RWPE1 (cell line): ENCODE measurements around the gene RFFL.
"Not testable (repeated sequence)": the region's sequence is repeated elsewhere in the genome, so short reads cannot be mapped to it uniquely, and the experiment has no call there.

ENCODE experiments used
- CTCF ChIA-PET: fragments of 350-600 bp; sonication (Branson Sonifier 250); formaldehyde crosslinking; extraction: SDS; loops from one replicate; lab custom pipeline; 2021; lab: Yijun Ruan, JAX
- POLR2A ChIA-PET: fragments of 400-600 bp; formaldehyde crosslinking; extraction: SDS; loops from one replicate; lab custom pipeline; 2020; ENCODE audit warnings: antibody characterized with exemption; ENCODE audit not compliant: low non-redundant PET; lab: Yijun Ruan, JAX
- DNase-seq: peaks from one replicate; pipeline ENCODE4 v3.0.0; 2012; ENCODE audit warnings: low spot score
- H3K27ac ChIP-seq: fragments of 450-650 bp; 2 replicates; pipeline ENCODE4 v1.5.1; 2017
- TF ChIP-seq, protein P1 (sequence below): fragments of 450-650 bp; conservative IDR thresholded peaks from 2 replicates; pipeline ENCODE4 v1.5.1; 2017; ENCODE audit warnings: low read depth, mild to moderate bottlenecking

RFFL gene

GRCh38 chr17:35002876-35003551 lies 60.5 kb downstream of the RFFL start:
- ChIA-PET POLR2A (no interaction called here), CTCF (interaction anchor here (0.9 kb wide), 1 partner anchor 117 kb away, joined by 3 read pairs; the partner anchor contains the start of gene RAD51D)
- no peak for DNase-seq

DNA sequence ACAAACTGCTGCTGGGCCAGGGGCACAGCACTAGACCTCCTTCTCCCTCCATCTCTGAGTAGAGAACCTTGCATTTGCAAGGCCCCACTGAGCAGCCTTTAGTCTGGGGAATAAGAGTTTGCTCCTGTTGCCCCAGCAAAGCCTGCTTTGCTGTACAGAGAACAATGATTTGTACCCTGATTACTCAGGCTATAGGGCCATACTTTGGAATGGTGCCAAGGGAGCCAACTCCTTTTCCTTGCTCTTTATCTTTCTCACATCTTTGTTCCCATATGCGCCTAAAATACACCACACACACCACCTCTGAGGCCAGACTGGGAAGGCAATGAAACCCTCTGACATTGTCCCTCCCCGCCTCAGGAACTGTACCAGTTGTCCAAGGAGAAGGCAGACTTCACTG lies 62.0 kb downstream of the RFFL start:
- no peak for DNase-seq
- CTCF ChIA-PET: interaction anchor here (1.9 kb wide), 1 partner anchor 88 kb away, joined by 4 read pairs; no protein-coding TSS in a partner anchor
- TF ChIP-seq, protein P1, sequence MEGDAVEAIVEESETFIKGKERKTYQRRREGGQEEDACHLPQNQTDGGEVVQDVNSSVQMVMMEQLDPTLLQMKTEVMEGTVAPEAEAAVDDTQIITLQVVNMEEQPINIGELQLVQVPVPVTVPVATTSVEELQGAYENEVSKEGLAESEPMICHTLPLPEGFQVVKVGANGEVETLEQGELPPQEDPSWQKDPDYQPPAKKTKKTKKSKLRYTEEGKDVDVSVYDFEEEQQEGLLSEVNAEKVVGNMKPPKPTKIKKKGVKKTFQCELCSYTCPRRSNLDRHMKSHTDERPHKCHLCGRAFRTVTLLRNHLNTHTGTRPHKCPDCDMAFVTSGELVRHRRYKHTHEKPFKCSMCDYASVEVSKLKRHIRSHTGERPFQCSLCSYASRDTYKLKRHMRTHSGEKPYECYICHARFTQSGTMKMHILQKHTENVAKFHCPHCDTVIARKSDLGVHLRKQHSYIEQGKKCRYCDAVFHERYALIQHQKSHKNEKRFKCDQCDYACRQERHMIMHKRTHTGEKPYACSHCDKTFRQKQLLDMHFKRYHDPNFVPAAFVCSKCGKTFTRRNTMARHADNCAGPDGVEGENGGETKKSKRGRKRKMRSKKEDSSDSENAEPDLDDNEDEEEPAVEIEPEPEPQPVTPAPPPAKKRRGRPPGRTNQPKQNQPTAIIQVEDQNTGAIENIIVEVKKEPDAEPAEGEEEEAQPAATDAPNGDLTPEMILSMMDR: no peak
- POLR2A ChIA-PET: no interaction called here
- H3K27ac ChIP-seq: no peak overlapping the region

More at GRCh38 chr17:35002876-35003551, 60.5 kb downstream of the RFFL start:
- TF ChIP-seq, protein P1: no peak
- H3K27ac ChIP-seq: no peak overlapping the region

GRCh38 chr17:35000965-35001364 lies 62.5 kb downstream of the RFFL start:
- CTCF ChIA-PET: interaction anchor here (1.9 to 2.6 kb wide), 2 partner anchors 89 to 118 kb away, joined by 4 to 13 read pairs; partner anchors contain the start of gene RAD51D
- DNase-seq, H3K27ac ChIP-seq, POLR2A ChIA-PET: not testable (repeated sequence)

DNA sequence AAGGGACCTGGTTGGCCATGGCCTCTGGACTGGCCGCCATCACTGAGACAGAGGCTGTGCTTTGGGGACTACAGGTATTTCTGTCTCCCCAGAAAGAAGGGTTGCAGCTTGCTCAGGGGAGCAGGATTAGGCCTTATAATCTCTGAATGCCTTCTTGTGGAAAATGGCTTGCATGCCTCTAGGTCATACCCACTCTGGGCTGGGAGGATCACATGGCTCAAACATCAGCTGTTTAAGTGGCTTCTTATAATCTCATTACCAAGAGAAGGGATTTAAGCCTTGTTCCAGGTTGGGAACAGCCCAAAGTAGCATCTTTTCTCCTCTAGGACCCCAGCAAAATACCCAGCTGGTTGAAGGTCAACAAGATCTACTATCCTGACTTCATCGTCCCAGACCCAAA lies 64.1 kb downstream of the RFFL start:
- H3K27ac ChIP-seq: no peak overlapping the region
- POLR2A ChIA-PET: no interaction called here
- TF ChIP-seq, protein P1: no peak
- DNase-seq: no peak
- CTCF ChIA-PET: interaction anchor here (1.9 to 2.6 kb wide), 2 partner anchors 90 to 120 kb away, joined by 4 to 13 read pairs; partner anchors contain the start of gene RAD51D

- TF ChIP-seq, protein P1: peak; percentile 76
- H3K27ac ChIP-seq: no peak overlapping the region
- CTCF ChIA-PET: interaction anchor here (0.5 to 2.6 kb wide), 4 partner anchors 121 to 466 kb away, joined by 3 to 13 read pairs (median 3); partner anchors contain the start of gene RAD51D
- POLR2A ChIA-PET: no interaction called here
- DNase-seq: peak; percentile 75
Observed at GRCh38 chr17:34998205-34998604, 65.3 kb downstream of the RFFL start.

DNA sequence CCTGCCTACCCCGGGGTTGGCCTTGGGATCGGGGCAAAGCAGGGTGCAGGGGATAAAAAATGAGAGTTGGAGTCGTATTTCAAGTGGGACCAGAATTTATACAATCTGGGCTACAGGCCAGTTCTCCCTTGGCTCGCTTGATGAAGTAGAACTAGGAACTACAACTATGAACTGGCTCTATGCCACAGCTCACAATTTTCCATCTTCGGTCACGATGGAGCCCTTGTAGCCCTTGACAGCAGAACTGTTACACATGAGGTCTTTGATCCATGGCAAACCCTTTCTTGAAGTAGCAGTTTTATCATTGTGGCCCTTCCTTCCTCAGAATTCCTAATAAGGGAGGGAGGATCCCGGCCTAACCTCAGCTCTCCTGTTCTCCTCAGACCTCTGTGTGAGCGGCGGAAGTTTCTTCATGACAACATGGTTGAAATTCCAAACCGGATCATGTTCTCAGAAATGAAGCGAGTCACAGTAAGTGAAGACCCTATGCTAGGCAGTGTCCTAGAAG lies 66.1 kb downstream of the RFFL start:
- ChIA-PET POLR2A (no interaction called here), CTCF (interaction anchor here (0.7 to 0.8 kb wide), 2 partner anchors 123 to 132 kb away, joined by 3 read pairs; no protein-coding TSS in a partner anchor)
- TF ChIP-seq, protein P1: no peak
- no peak overlapping the region for H3K27ac ChIP-seq
- DNase-seq: no peak
